Dendritic cell treated with granulocyte-macrophage colony-stimulating factor and Interleukin-4, amounts not matched to agents 40 ng/mL and 50 ng/mL, for 4 days (primary cell): ENCODE measurements around the gene ADD2.
"Not testable (repeated sequence)": the region's sequence is repeated elsewhere in the genome, so short reads cannot be mapped to it uniquely, and the experiment has no call there.

Source experiments
- H3K27ac Mint-ChIP-seq: one replicate; pipeline ENCODE4 v1.8.0; 2022; ENCODE audit warnings: mild to moderate bottlenecking, mixed read lengths
- H3K27me3 Mint-ChIP-seq: one replicate; pipeline ENCODE4 v1.8.0; 2022; ENCODE audit warnings: mild to moderate bottlenecking, mixed read lengths
- H3K36me3 Mint-ChIP-seq: one replicate; pipeline ENCODE4 v1.8.0; 2022; ENCODE audit warnings: low read depth, mixed read lengths
- H3K4me1 Mint-ChIP-seq: one replicate; pipeline ENCODE4 v1.8.0; 2022; ENCODE audit warnings: low read depth, mixed read lengths
- H3K4me3 Mint-ChIP-seq: one replicate; pipeline ENCODE4 v1.8.0; 2022; ENCODE audit warnings: mild to moderate bottlenecking, moderate library complexity, mixed read lengths
- H3K9me3 Mint-ChIP-seq: one replicate; pipeline ENCODE4 v1.8.0; 2022; ENCODE audit warnings: mixed read lengths
- intact Hi-C: fragments of 100-400 bp; cut with micrococcal nuclease; formaldehyde crosslinking; loops from one replicate; pipeline ENCODE4 v1.15.0; 2022

The ADD2 gene

DNA sequence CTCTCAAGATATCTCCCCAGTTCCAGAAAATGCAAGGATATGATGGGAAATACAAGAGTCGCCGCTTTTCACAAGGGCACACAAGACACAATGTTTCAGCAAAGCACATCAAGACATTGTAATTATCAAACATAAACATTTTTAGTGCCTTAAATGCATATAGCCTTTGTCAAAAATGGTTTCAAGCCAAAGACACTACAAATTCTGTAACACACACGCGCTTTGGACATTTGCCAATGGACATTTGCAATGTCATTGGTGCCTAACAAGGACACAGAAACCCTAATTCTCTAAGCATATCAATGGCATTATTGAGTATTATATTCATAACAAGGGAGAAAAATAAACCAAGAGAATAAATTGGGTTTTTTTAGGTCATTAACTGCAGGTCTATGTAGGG lies 16.1 kb downstream of the ADD2 start:
- Mint-ChIP-seq H3K9me3 (peaks cover 9% of the 10 kb centered on the region), H3K4me3 (no peak overlapping the region), H3K36me3 (no peaks in the 10 kb centered on the region), H3K27ac (no peak overlapping the region), H3K4me1 (peaks cover 6% of the 10 kb centered on the region), H3K27me3 (peaks cover 7% of the 10 kb centered on the region)
- intact Hi-C loops = no loop called here

DNA sequence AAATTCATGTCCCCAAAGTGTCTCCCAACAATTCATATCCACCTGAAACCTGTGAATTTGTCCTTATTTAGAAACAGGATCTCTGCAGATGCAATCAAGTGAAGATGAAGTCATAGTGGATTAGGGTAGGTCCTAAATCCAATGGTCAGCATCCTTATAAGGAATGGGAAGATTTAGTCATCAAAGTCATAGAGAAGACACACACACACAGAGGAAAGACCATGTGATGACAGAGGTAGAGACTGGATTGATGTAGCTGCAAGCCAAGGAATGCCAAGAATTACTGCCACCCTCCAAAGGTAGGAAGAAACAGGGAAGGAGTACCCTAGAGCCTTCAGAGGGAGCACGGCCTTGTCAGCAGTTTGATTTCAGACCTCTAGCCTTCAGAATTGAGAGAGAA lies 17.7 kb downstream of the ADD2 start:
- peaks cover 6% of the 10 kb centered on the region for H3K4me1 Mint-ChIP-seq
- H3K9me3 Mint-ChIP-seq = peaks cover 9% of the 10 kb centered on the region
- H3K27me3 Mint-ChIP-seq = peaks cover 3% of the 10 kb centered on the region
- H3K36me3 Mint-ChIP-seq = no peaks in the 10 kb centered on the region
- intact Hi-C loops = no loop called here
- H3K4me3 Mint-ChIP-seq = no peak overlapping the region
- H3K27ac Mint-ChIP-seq = no peak overlapping the region

DNA sequence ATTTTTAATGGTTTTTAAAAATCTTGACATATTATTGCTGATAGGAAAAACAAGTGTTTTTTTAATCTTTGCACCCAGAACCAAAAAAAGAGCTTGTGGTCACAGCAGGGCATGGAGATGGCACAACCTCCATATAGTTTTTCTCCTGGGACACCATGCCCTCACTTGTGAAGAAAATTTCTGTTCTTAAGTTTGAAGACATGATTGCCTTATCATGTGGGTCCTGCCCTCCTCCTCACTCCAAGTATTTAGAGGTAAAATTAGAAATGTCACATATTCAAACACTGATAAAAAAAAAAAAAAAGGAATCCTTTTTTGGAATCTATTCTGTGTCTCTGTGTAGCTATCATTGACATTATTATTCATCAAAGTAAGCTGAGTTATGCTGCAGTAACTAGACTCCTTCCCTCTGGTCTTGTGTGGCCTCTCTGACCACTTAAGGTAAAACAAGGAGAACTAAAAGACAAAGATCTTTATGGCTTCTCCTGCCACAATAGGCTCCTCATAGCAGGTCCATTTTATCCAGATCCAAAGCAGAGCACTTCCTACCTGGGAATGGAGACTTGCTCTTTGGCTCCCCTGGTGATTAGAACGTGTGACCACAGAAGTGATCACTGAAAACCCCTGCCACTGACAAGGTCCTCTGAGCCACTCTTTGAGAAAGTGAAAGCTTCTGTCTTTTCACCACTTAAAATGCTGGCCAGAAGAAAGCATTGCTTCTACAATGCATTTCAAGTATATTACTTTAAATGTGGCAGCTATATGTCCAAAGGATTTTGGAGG lies 19.8 kb downstream of the ADD2 start:
- H3K4me3 Mint-ChIP-seq = no peak overlapping the region

DNA sequence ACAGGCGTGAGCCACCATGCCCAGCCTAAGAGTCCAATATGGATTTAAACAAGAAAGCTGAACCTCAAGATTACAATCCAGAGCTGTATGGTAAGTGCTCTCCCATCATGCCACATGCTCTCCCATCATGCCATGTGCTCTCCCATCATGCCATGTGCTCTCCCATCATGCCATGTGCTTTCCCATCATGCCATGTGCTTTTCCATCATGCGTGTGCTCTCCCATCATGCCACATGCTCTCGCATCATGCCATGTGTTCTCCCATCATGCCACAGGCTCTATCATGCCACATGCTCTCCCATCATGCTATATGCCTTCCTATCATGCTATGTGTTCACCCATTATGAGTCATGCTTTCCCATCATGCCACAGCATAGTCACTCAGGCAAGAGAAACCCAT lies 20.7 kb downstream of the ADD2 start:
- Mint-ChIP-seq H3K4me3 (no peak overlapping the region), H3K27ac (no peak overlapping the region), H3K36me3 (no peaks in the 10 kb centered on the region), H3K9me3 (peaks cover 9% of the 10 kb centered on the region), H3K4me1 (peaks cover 6% of the 10 kb centered on the region), H3K27me3 (peaks cover 14% of the 10 kb centered on the region)
- intact Hi-C loops = no loop called here

More for the DNA sequence above, 19.8 kb downstream of the ADD2 start:
- peaks cover 6% of the 10 kb centered on the region for H3K4me1 Mint-ChIP-seq
- H3K9me3 Mint-ChIP-seq = peaks cover 9% of the 10 kb centered on the region
- H3K27me3 Mint-ChIP-seq = peaks cover 14% of the 10 kb centered on the region
- intact Hi-C loops = no loop called here
- H3K36me3 Mint-ChIP-seq = no peaks in the 10 kb centered on the region
- no peak overlapping the region for H3K27ac Mint-ChIP-seq

DNA sequence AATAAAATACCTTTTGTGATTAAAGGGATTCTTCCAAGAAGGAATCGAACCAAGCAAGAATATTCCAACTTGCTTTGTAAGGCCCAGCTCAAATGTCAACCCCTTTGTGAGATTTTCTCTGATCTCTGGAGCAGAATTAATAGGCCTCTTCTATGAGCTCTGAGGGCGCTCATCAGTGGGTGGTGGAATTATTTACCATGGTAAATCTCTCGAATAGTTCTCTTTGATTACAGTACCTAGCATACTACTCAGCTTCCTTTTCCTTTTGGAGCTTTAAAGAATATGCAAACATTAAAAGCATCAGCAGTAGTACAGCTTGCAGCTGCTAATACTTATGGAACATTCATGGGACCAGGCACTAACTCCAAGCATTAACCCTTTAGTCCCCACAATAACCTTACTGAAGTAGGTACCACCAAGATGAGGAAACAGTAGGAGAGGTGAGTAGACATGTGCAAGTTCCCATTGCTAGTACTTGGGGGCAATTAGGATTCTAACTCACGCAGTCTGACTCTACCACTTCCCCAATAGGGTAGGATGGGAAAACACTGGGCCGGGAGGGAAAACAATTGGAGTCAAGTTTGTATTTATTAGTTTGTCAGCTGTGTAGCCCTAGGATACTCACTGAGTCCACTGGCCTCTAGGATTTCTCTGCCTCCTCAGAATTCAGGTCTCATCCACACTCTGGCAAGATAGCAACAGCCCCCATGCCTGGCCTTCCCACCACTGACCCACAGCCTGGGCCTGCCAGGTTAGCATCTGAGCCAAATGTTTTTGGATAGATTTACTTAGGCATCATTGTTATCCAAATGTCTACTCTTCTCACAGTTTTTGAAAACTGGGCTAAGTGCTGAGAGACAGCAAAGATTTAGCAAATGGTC lies 21.7 kb downstream of the ADD2 start:
- intact Hi-C loops = no loop called here

DNA sequence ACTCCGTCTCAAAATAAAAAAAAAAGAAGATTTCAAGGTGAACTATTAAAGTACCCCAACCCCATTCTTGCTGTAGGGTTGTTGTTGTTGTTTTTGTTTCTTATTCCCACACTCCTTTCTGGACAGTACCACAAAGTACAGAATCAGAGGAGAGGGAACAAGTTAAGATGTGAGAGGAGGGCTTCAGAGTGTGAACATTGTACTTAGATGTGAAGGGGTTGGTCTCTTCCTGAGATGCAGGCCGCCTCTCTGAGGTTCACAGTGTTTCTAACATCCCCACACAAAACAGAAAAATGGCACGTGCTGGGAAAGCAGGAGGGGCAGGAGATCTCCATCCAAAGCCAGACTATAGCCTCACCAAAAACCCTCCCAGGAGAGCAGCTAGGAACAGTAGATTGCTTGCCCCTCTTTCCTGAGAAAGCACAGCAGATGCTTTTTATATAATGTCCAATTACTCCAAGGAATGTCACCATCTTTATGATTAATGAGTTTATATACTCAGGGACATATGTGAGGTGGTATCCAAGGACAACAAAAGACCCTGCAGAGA lies 22.6 kb downstream of the ADD2 start:
- peaks cover 16% of the 10 kb centered on the region for H3K27me3 Mint-ChIP-seq
- no peak overlapping the region for H3K27ac Mint-ChIP-seq
- H3K4me3 Mint-ChIP-seq = no peak overlapping the region
- peaks cover 6% of the 10 kb centered on the region for H3K4me1 Mint-ChIP-seq
- H3K36me3 Mint-ChIP-seq = no peaks in the 10 kb centered on the region
- H3K9me3 Mint-ChIP-seq = peaks cover 9% of the 10 kb centered on the region
- intact Hi-C loops = no loop called here

More for the DNA sequence above, 21.7 kb downstream of the ADD2 start:
- Mint-ChIP-seq H3K4me3 (no peak overlapping the region), H3K4me1 (peaks cover 6% of the 10 kb centered on the region), H3K27ac (no peak overlapping the region), H3K36me3 (no peaks in the 10 kb centered on the region), H3K9me3 (peaks cover 9% of the 10 kb centered on the region), H3K27me3 (peaks cover 14% of the 10 kb centered on the region)

DNA sequence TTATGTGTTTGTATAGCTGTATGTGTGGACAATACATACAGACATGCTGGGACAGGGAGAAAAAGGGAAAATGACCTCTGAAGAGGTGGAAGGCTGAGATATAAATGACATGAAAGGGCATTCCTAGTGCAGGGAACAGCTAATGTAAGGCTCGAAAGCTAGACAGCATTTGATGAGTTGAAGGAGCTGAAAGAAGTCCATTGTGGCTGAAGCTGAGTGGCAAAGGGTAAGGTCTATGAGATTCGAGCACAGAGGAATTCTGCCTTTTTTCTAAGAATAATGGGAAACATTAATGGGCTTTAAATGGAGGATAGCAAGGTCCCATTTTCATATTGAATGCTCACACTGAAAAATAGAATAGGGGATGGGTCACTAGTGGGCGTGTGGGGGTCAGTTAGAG lies 23.6 kb downstream of the ADD2 start:
- peaks cover 5% of the 10 kb centered on the region for H3K4me1 Mint-ChIP-seq
- peaks cover 15% of the 10 kb centered on the region for H3K27me3 Mint-ChIP-seq
- intact Hi-C loops = no loop called here
- peaks cover 9% of the 10 kb centered on the region for H3K9me3 Mint-ChIP-seq
- H3K27ac Mint-ChIP-seq = no peak overlapping the region
- H3K4me3 Mint-ChIP-seq = no peak overlapping the region
- no peaks in the 10 kb centered on the region for H3K36me3 Mint-ChIP-seq

DNA sequence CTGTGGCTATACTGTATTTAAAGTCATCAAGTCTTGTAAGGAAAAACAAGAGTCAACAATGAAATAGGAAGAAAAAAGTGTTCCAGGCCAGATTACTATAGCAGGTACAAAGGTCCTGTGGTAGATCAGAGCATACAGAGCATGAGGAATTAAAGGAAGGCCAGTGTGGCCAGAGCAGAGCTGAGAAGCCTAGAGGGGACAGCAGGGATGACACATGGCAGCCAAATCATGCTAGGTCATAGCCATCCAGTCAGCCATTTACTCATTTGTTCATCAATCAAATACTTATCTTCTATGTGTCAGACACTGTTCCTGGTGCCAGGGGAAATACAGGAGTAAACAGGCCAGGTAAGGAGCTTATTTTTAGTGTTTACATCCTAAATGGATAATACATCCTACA lies 24.3 kb downstream of the ADD2 start:
- Mint-ChIP-seq H3K36me3 (no peaks in the 10 kb centered on the region), H3K27ac (no peak overlapping the region), H3K27me3 (peaks cover 17% of the 10 kb centered on the region), H3K4me3 (no peak overlapping the region), H3K4me1 (no peaks in the 10 kb centered on the region), H3K9me3 (peaks cover 9% of the 10 kb centered on the region)
- intact Hi-C loops = no loop called here

DNA sequence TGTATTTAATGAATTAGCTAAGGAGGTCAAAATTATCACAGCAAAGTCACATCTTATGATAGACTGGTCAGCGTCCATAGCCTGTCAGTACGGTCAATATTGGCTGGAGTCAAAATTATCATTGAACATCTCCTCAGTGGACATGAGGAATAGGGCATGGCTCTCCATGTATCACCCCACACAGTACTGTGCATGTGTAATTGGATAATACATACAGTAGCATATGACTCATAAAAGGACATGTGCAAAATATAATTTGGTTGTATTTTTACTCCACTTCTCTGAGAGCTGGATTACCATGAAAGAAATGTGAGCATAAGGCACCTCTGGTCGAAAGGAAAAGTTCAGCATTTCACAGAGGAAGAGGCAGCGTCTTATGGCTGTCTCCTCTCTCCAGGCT lies 24.9 kb downstream of the ADD2 start:
- Mint-ChIP-seq H3K27me3 (peaks cover 21% of the 10 kb centered on the region), H3K4me1 (no peaks in the 10 kb centered on the region), H3K27ac (no peak overlapping the region), H3K4me3 (no peak overlapping the region), H3K9me3 (peaks cover 9% of the 10 kb centered on the region), H3K36me3 (no peaks in the 10 kb centered on the region)
- intact Hi-C loops = no loop called here

DNA sequence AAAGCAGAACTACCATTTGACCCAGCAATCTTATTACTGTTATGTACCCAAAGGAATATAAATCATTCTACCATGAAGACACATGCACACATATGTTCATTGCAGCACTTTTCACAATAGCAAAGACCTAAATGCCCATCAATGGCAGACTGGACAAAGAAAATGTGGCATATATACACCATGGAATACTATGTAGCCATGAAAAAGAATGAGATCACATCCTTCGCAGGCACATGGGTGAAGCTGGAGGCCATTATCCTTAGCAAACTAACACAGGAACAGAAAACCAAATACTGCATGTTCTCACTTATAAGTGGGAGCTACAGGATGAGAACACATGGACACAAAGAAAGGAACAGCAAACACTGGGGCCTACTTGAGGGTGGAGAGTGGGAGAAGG lies 28.5 kb downstream of the ADD2 start:
- H3K4me3 Mint-ChIP-seq, H3K36me3 Mint-ChIP-seq, H3K4me1 Mint-ChIP-seq, H3K27ac Mint-ChIP-seq, H3K9me3 Mint-ChIP-seq, intact Hi-C loops: not testable (repeated sequence)
- peaks cover 28% of the 10 kb centered on the region for H3K27me3 Mint-ChIP-seq

DNA sequence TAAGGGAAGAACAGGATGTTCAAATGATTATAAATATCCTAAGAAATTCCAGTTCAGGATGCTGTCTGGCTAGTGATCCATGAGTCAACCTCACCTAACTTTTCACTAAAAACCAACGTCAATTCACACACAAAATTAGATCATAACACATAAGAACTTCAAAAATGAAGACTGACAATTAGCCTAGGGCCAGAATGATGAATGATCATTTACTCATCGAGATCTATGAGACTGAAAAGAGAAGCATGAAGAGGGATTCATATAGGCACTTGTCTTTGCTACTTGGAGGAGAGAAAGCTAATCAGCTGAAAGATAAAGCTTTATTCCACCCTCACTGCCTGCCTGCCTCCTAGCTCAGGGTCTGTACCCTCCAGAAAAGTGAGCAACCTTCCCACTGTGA lies 29.8 kb downstream of the ADD2 start:
- intact Hi-C loops = no loop called here
- H3K36me3 Mint-ChIP-seq = no peaks in the 10 kb centered on the region
- no peak overlapping the region for H3K27ac Mint-ChIP-seq
- no peaks in the 10 kb centered on the region for H3K9me3 Mint-ChIP-seq
- H3K4me1 Mint-ChIP-seq = no peaks in the 10 kb centered on the region
- peaks cover 27% of the 10 kb centered on the region for H3K27me3 Mint-ChIP-seq
- H3K4me3 Mint-ChIP-seq = no peak overlapping the region

DNA sequence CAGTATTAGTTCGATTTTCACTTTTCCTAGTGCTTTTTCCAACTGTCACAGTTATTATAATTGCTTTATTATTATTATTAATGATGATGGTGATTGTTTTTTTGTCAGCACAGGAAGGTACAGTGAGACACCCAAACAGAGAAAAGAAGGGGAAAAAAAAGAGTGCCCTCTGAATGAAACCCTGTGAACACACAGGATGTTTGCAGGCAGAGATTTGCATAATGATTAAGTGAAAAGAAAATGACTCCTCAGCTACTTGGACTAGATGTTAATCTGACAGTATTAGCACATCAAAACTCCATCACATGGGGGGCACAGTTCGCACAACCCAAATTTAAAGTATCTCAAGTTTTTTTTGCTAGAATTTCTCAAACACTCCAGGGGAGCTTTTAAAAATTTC lies 32.9 kb downstream of the ADD2 start:
- H3K27ac Mint-ChIP-seq = no peak overlapping the region
- intact Hi-C loops = no loop called here
- H3K9me3 Mint-ChIP-seq = no peaks in the 10 kb centered on the region
- no peaks in the 10 kb centered on the region for H3K4me1 Mint-ChIP-seq
- peaks cover 29% of the 10 kb centered on the region for H3K27me3 Mint-ChIP-seq
- no peaks in the 10 kb centered on the region for H3K36me3 Mint-ChIP-seq
- H3K4me3 Mint-ChIP-seq = no peak overlapping the region

DNA sequence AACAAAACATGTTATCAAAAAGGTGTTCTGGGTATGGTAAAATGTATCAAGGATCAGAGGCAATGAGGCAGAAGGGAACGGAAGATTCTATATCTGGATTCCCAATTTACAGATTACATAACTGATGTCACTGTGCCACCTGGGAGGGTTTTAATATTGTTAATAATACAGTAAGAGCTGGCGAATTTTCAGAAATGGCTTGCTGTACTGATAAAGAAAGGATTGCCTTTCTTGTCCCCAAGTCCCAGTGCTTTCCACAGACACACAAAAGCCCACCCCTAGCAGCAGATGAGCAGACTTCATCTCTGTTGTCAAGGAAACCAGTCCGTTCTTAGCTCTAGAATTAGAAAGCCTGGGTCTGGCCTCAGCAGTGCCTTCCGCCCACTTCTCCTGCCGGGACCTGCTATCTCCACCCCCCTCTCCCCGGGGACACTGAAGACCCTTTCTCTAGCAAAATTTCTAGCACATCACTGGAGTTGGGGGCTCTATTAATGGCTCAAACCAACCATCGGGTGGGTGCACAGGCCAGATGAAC lies 34.3 kb downstream of the ADD2 start:
- no peaks in the 10 kb centered on the region for H3K36me3 Mint-ChIP-seq
- no peaks in the 10 kb centered on the region for H3K9me3 Mint-ChIP-seq

More for the DNA sequence above, 34.3 kb downstream of the ADD2 start:
- H3K27me3 Mint-ChIP-seq = peaks cover 26% of the 10 kb centered on the region
- H3K4me1 Mint-ChIP-seq = no peaks in the 10 kb centered on the region
- no peak overlapping the region for H3K4me3 Mint-ChIP-seq
- no peak overlapping the region for H3K27ac Mint-ChIP-seq
- intact Hi-C loops = no loop called here
